ENCODE data around the gene HS3ST5.

DNA sequence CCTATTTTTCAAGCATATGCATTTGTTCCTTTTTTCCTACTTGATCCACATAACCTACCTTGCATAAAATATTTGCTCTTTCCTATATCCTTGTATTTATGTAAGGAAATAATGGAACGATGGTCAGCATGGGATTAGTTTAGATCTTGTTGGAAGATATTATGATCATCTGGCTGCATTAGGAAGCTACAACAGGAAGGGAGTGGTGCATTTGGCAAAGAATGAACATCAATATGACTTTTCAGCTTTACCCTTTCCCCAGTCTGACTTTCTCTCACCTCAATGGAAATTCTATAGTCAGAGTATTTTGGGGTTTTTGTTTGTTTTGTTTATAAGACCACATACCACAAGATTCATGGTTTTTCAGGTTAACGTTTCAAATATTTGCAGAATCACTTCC is 66.0 kb downstream of the HS3ST5 start:
- no peak for TF ChIP-seq EZH2phosphoT487 (IDR thresholded peaks at IDR 0.05; ENCODE audit: low read depth)
- TF ChIP-seq, protein P1, sequence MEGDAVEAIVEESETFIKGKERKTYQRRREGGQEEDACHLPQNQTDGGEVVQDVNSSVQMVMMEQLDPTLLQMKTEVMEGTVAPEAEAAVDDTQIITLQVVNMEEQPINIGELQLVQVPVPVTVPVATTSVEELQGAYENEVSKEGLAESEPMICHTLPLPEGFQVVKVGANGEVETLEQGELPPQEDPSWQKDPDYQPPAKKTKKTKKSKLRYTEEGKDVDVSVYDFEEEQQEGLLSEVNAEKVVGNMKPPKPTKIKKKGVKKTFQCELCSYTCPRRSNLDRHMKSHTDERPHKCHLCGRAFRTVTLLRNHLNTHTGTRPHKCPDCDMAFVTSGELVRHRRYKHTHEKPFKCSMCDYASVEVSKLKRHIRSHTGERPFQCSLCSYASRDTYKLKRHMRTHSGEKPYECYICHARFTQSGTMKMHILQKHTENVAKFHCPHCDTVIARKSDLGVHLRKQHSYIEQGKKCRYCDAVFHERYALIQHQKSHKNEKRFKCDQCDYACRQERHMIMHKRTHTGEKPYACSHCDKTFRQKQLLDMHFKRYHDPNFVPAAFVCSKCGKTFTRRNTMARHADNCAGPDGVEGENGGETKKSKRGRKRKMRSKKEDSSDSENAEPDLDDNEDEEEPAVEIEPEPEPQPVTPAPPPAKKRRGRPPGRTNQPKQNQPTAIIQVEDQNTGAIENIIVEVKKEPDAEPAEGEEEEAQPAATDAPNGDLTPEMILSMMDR (IDR thresholded peaks at IDR 0.05; ENCODE audit: low read depth, low read length), result no peak

Measured in OCI-LY3 (cell line).